Measurements from ENCODE around the gene EEF1A1.

Gene EEF1A1

GRCh38 chr6:73505142-73505541, 15.7 kb downstream of the EEF1A1 start:
- no peak for DNase-seq (ENCODE audit: low spot score)

GRCh38 chr6:73504160-73504559, 16.7 kb downstream of the EEF1A1 start:
- no peak for DNase-seq (ENCODE audit: low spot score)

GRCh38 chr6:73503027-73503772, 17.6 kb downstream of the EEF1A1 start:
- no peak for DNase-seq (ENCODE audit: low spot score)

GRCh38 chr6:73497915-73498314, 22.9 kb downstream of the EEF1A1 start:
- no peak for DNase-seq (ENCODE audit: low spot score)

- no peak for DNase-seq (ENCODE audit: low spot score)
Measured at GRCh38 chr6:73491377-73491776, 29.5 kb downstream of the EEF1A1 start.

- DNase-seq (ENCODE audit: low spot score): no peak
Measured at GRCh38 chr6:73487473-73487872, 33.4 kb downstream of the EEF1A1 start.

GRCh38 chr6:73484438-73484837, 36.4 kb downstream of the EEF1A1 start:
- no peak for DNase-seq (ENCODE audit: low spot score)

GRCh38 chr6:73481969-73482368, 38.9 kb downstream of the EEF1A1 start:
- DNase-seq (ENCODE audit: low spot score): no peak

GRCh38 chr6:73477407-73477806, 43.4 kb downstream of the EEF1A1 start:
- DNase-seq (ENCODE audit: low spot score): no peak

GRCh38 chr6:73476723-73477122, 44.1 kb downstream of the EEF1A1 start:
- DNase-seq (ENCODE audit: low spot score): no peak

- no peak for DNase-seq (ENCODE audit: low spot score)
Measured at GRCh38 chr6:73471686-73472290, 49.0 kb downstream of the EEF1A1 start.
